ENCODE results near the gene SERPINA12.

SERPINA12 gene

DNA sequence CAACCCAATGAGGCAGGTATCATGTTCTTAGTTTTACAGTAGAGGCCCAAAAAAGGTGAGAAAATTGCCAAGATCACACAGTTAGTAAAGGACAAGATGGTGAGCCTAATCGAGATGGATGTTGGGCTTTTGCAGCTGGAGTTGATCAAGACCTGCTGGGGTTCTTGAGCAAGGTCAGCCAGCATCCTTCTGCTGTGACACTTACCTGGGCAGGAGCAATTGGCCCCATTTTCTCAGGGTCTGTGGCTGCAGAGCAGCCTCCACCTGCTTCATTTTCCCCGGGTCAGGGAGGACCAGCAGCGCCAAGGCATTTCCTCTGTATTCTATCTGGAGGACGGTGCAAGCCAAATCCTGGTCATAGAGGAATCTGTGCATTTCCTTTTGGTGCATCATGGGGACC, 63.1 kb downstream of the SERPINA12 start:
- no peak overlapping the region for H3K4me2 ChIP-seq (ENCODE audit: low read length)
- H3K9me3 ChIP-seq (ENCODE audit: control insufficient read depth, insufficient read depth, low read length) = no peaks in the 10 kb centered on the region
- H3K36me3 ChIP-seq (ENCODE audit: control insufficient read depth, low read length) = no peaks in the 10 kb centered on the region
- H3K27me3 ChIP-seq (ENCODE audit: control insufficient read depth, low read length) = no peaks in the 10 kb centered on the region
- no peak overlapping the region for H3K27ac ChIP-seq (ENCODE audit: low read depth, low read length)
- no peaks in the 10 kb centered on the region for H3K79me2 ChIP-seq (ENCODE audit: control insufficient read depth, low read length)
- peaks cover 21% of the 10 kb centered on the region for H3K4me1 ChIP-seq (ENCODE audit: control insufficient read depth, low read length)
- H3F3A ChIP-seq (ENCODE audit: control insufficient read depth, insufficient read depth) = peaks cover 5% of the 10 kb centered on the region
- H4K20me1 ChIP-seq (ENCODE audit: control insufficient read depth, insufficient read depth, low read depth, low read length) = no peaks in the 10 kb centered on the region
- H3K4me3 ChIP-seq (ENCODE audit: low read length) = no peak overlapping the region
- TF ChIP-seq, protein P1, sequence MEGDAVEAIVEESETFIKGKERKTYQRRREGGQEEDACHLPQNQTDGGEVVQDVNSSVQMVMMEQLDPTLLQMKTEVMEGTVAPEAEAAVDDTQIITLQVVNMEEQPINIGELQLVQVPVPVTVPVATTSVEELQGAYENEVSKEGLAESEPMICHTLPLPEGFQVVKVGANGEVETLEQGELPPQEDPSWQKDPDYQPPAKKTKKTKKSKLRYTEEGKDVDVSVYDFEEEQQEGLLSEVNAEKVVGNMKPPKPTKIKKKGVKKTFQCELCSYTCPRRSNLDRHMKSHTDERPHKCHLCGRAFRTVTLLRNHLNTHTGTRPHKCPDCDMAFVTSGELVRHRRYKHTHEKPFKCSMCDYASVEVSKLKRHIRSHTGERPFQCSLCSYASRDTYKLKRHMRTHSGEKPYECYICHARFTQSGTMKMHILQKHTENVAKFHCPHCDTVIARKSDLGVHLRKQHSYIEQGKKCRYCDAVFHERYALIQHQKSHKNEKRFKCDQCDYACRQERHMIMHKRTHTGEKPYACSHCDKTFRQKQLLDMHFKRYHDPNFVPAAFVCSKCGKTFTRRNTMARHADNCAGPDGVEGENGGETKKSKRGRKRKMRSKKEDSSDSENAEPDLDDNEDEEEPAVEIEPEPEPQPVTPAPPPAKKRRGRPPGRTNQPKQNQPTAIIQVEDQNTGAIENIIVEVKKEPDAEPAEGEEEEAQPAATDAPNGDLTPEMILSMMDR (IDR thresholded peaks at IDR 0.05; ENCODE audit: low read depth, low read length, poor library complexity, severe bottlenecking) = no peak
- no peak for TF ChIP-seq EZH2phosphoT487 (IDR thresholded peaks at IDR 0.05; ENCODE audit: borderline replicate concordance, low read length)
- H3K9me2 ChIP-seq (replicated peaks; ENCODE audit: control insufficient read depth, low read length) = no peaks in the 10 kb centered on the region

DNA sequence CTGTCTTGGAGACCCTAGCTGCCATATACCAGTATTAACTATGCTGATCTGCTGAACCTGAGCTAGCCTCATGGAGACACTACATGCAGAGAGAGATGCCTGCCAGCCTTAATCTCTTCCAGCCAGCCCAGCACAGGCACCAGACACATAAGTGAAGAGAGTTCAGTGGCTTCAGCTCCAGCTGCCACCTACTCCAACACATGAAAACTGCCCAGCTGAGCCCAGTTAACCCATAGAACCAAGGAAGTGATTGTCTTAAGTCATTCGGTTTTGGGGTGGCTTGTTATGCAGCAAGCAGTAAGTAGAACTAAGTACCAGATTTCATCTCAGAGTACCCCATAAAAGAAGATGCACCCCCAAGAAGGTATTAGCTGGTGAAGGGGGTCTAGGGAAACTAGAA, 64.3 kb downstream of the SERPINA12 start:
- no peaks in the 10 kb centered on the region for H3K79me2 ChIP-seq (ENCODE audit: control insufficient read depth, low read length)
- no peak overlapping the region for H3K4me3 ChIP-seq (ENCODE audit: low read length)
- no peak overlapping the region for H3K4me2 ChIP-seq (ENCODE audit: low read length)
- no peak overlapping the region for H3K27ac ChIP-seq (ENCODE audit: low read depth, low read length)
- no peaks in the 10 kb centered on the region for H3K36me3 ChIP-seq (ENCODE audit: control insufficient read depth, low read length)
- H3K27me3 ChIP-seq (ENCODE audit: control insufficient read depth, low read length) = no peaks in the 10 kb centered on the region
- H3K9me3 ChIP-seq (ENCODE audit: control insufficient read depth, insufficient read depth, low read length) = no peaks in the 10 kb centered on the region
- no peaks in the 10 kb centered on the region for H4K20me1 ChIP-seq (ENCODE audit: control insufficient read depth, insufficient read depth, low read depth, low read length)
- H3K4me1 ChIP-seq (ENCODE audit: control insufficient read depth, low read length) = peaks cover 14% of the 10 kb centered on the region
- no peaks in the 10 kb centered on the region for H3F3A ChIP-seq (ENCODE audit: control insufficient read depth, insufficient read depth)
- TF ChIP-seq, protein P1 (IDR thresholded peaks at IDR 0.05; ENCODE audit: low read depth, low read length, poor library complexity, severe bottlenecking) = no peak
- TF ChIP-seq EZH2phosphoT487 (IDR thresholded peaks at IDR 0.05; ENCODE audit: borderline replicate concordance, low read length) = no peak
- H3K9me2 ChIP-seq (replicated peaks; ENCODE audit: control insufficient read depth, low read length) = no peaks in the 10 kb centered on the region

DNA sequence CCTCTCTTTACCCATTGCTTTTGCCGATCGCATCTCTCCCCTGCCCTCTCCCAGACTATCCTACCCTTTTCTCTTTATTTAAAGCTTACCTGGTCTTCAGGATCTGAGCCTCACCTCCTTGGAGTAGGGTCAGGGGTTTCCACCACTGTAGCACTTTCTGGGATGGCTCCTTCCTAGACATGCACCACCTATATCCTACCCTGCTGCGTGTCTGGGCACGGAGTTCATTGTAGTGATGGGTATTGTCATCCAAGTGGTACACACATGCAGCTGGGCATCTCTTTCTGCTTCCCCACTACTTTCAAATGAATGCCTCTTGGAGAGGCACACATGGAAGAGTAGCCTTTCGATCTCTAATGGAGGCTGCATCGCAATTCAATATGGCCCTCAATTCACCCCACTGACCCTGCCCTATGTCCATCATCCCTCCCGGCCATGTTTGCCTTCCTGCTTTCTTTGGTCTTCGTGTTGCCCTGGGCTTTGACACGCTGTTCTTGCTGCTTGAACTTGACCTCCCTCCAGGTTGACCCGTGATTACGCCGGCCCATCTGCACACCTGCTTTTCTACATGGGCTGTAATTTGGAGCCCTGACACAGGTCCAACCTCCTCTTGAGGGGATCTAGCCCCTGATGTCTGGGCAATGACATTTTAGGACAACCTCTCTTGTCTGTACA, 67.6 kb downstream of the SERPINA12 start:
- Histone ChIP-seq H3K27me3 (ENCODE audit: control insufficient read depth, low read length) (no peaks in the 10 kb centered on the region), H4K20me1 (ENCODE audit: control insufficient read depth, insufficient read depth, low read depth, low read length) (no peaks in the 10 kb centered on the region)
- TF ChIP-seq EZH2phosphoT487 (IDR thresholded peaks at IDR 0.05; ENCODE audit: borderline replicate concordance, low read length) = no peak
- TF ChIP-seq, protein P1 (IDR thresholded peaks at IDR 0.05; ENCODE audit: low read depth, low read length, poor library complexity, severe bottlenecking) = no peak

More for the DNA sequence above, 67.6 kb downstream of the SERPINA12 start:
- Histone ChIP-seq H3K27ac (ENCODE audit: low read depth, low read length) (no peak overlapping the region), H3K9me2 (replicated peaks; ENCODE audit: control insufficient read depth, low read length) (no peaks in the 10 kb centered on the region), H3K9me3 (ENCODE audit: control insufficient read depth, insufficient read depth, low read length) (no peaks in the 10 kb centered on the region), H3F3A (ENCODE audit: control insufficient read depth, insufficient read depth) (no peaks in the 10 kb centered on the region), H3K79me2 (ENCODE audit: control insufficient read depth, low read length) (no peaks in the 10 kb centered on the region), H3K36me3 (ENCODE audit: control insufficient read depth, low read length) (no peaks in the 10 kb centered on the region), H3K4me2 (ENCODE audit: low read length) (no peak overlapping the region), H3K4me1 (ENCODE audit: control insufficient read depth, low read length) (peaks cover 10% of the 10 kb centered on the region; the same call in 1 of the 2 replicates), H3K4me3 (ENCODE audit: low read length) (no peak overlapping the region)
